C4-2B (cell line): ENCODE results near the gene WNK1.

Experiments
- CTCF ChIP-seq: fragments of 450-650 bp; conservative IDR thresholded peaks from 2 replicates; pipeline ENCODE4 v1.5.1; 2017; ENCODE audit warnings: mild to moderate bottlenecking
- ZFX ChIP-seq: fragments of 450-650 bp; IDR thresholded peaks from 2 replicates; pipeline ENCODE4 v1.6.1; 2017

- TF ChIP-seq CTCF (no peak), ZFX (no peak)
These were observed 153.1 kb downstream of the WNK1 start for GRCh38 chr12:905261-906031.
